ENCODE data around the gene NFIB. TPM values are rescaled to one million over a fixed set of nuclear protein-coding genes. Genes with fewer than 3 reads are reported as not detected.

The NFIB gene
- total RNA-seq, 1 experiment from 2014 or later, result 0.61 TPM

- CTCF ChIA-PET, result no interaction called here
- intact Hi-C loops (cut with micrococcal nuclease; ENCODE audit: unreplicated experiment), result no loop called here
Observed at GRCh38 chr9:14306672-14307660, 7.0 kb downstream of the NFIB start.

GRCh38 chr9:14306188-14306587 lies 7.8 kb downstream of the NFIB start:
- Histone ChIP-seq H3K27me3 (replicated peaks; ENCODE audit: control insufficient read depth, insufficient read depth, low read length) (no peaks in the 10 kb centered on the region), H3K36me3 (ENCODE audit: control insufficient read depth, insufficient read depth, low read length) (no peaks in the 10 kb centered on the region), H3K4me1 (no peaks in the 10 kb centered on the region), H3K9me3 (no peaks in the 10 kb centered on the region), H3K4me3 (ENCODE audit: low read depth, low read length) (no peak overlapping the region)
- intact Hi-C loops (cut with micrococcal nuclease; ENCODE audit: unreplicated experiment), result no loop called here
- no peaks in the 10 kb centered on the region for H3K9me3 Mint-ChIP-seq (ENCODE audit: unreplicated experiment)
- ChIA-PET POLR2A (no interaction called here), CTCF (no interaction called here)
- no peak overlapping the region for H3K4me3 Mint-ChIP-seq (ENCODE audit: unreplicated experiment)
- no peak for DNase-seq
- H3K27me3 Mint-ChIP-seq (ENCODE audit: insufficient read depth, unreplicated experiment), result peaks cover 2% of the 10 kb centered on the region
- no peak overlapping the region for H3K27ac Mint-ChIP-seq (ENCODE audit: unreplicated experiment)
- no peaks in the 10 kb centered on the region for H3K4me1 Mint-ChIP-seq (ENCODE audit: low read depth, unreplicated experiment)
- TF ChIP-seq CTCF (IDR thresholded peaks at IDR 0.05; ENCODE audit: insufficient read depth in 1 of 2, low read depth in 1 of 2, low read length in 1 of 2, severe bottlenecking in 1 of 2, unreplicated experiment in 1 of 2), result no peak
- BruUV-seq (replicated peaks), result no TSS peak
- no peaks in the 10 kb centered on the region for H3K36me3 Mint-ChIP-seq (ENCODE audit: insufficient read depth, unreplicated experiment)

More at GRCh38 chr9:14306672-14307660, 7.0 kb downstream of the NFIB start:
- H3K9me3 Mint-ChIP-seq (ENCODE audit: unreplicated experiment), result no peaks in the 10 kb centered on the region
- POLR2A ChIA-PET, result no interaction called here
- no peak overlapping the region for H3K4me3 ChIP-seq (ENCODE audit: low read depth, low read length)
- H3K27ac Mint-ChIP-seq (ENCODE audit: unreplicated experiment), result no peak overlapping the region
- H3K36me3 Mint-ChIP-seq (ENCODE audit: insufficient read depth, unreplicated experiment), result no peaks in the 10 kb centered on the region
- no peaks in the 10 kb centered on the region for H3K36me3 ChIP-seq (ENCODE audit: control insufficient read depth, insufficient read depth, low read length)
- H3K4me1 Mint-ChIP-seq (ENCODE audit: low read depth, unreplicated experiment), result no peaks in the 10 kb centered on the region
- no peak for DNase-seq
- H3K27me3 Mint-ChIP-seq (ENCODE audit: insufficient read depth, unreplicated experiment), result peaks cover 2% of the 10 kb centered on the region
- no peak for TF ChIP-seq CTCF (IDR thresholded peaks at IDR 0.05; ENCODE audit: insufficient read depth in 1 of 2, low read depth in 1 of 2, low read length in 1 of 2, severe bottlenecking in 1 of 2, unreplicated experiment in 1 of 2)
- H3K27me3 ChIP-seq (replicated peaks; ENCODE audit: control insufficient read depth, insufficient read depth, low read length), result no peaks in the 10 kb centered on the region
- H3K9me3 ChIP-seq, result no peaks in the 10 kb centered on the region
- no peaks in the 10 kb centered on the region for H3K4me1 ChIP-seq
- no TSS peak for BruUV-seq (replicated peaks)
- no peak overlapping the region for H3K4me3 Mint-ChIP-seq (ENCODE audit: unreplicated experiment)

- Mint-ChIP-seq H3K27me3 (ENCODE audit: insufficient read depth, unreplicated experiment) (peaks cover 6% of the 10 kb centered on the region), H3K9me3 (ENCODE audit: unreplicated experiment) (no peaks in the 10 kb centered on the region), H3K4me3 (ENCODE audit: unreplicated experiment) (no peak overlapping the region), H3K27ac (ENCODE audit: unreplicated experiment) (no peak overlapping the region), H3K4me1 (ENCODE audit: low read depth, unreplicated experiment) (no peaks in the 10 kb centered on the region), H3K36me3 (ENCODE audit: insufficient read depth, unreplicated experiment) (no peaks in the 10 kb centered on the region)
- no peak overlapping the region for H3K4me3 ChIP-seq (ENCODE audit: low read depth, low read length)
- H3K4me1 ChIP-seq, result no peaks in the 10 kb centered on the region
- no peaks in the 10 kb centered on the region for H3K9me3 ChIP-seq
- no TSS peak for BruUV-seq (replicated peaks)
- ChIA-PET CTCF (no interaction called here), POLR2A (no interaction called here)
- no peak for TF ChIP-seq CTCF (IDR thresholded peaks at IDR 0.05; ENCODE audit: insufficient read depth in 1 of 2, low read depth in 1 of 2, low read length in 1 of 2, severe bottlenecking in 1 of 2, unreplicated experiment in 1 of 2)
- intact Hi-C loops (cut with micrococcal nuclease; ENCODE audit: unreplicated experiment), result no loop called here
- DNase-seq, result no peak
- no peaks in the 10 kb centered on the region for H3K27me3 ChIP-seq (replicated peaks; ENCODE audit: control insufficient read depth, insufficient read depth, low read length)
- H3K36me3 ChIP-seq (ENCODE audit: control insufficient read depth, insufficient read depth, low read length), result no peaks in the 10 kb centered on the region
Observed at GRCh38 chr9:14304259-14304658, 9.7 kb downstream of the NFIB start.
